ENCODE data around the gene CRIP1. TPM values are rescaled to one million over a fixed set of nuclear protein-coding genes. Genes with fewer than 3 reads are reported as not detected.

The CRIP1 gene
- total RNA-seq, 4 donors from 2014 or later = 8.2 to 35.6 (median 24.7) TPM

DNA sequence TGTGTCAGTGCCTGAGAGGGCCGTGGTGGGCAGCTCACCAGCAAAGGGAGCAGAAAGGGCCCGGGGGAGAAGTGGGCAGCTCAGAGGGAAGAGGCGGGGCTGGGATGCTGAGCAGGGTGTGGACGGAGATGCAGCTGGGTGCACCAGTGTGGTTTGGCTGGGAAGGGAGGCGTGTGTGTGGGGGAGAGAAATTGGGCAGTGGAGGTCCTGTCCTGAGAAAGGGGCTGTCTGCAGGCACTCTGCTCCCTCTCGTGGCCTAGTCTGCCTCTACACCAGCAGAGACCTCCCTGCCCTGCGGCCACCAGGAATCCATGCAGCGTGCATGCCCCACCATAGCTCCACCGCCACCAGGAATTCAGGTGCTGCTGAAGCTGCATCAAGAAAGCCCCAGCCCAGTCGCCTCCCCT, 46.1 kb downstream of the CRIP1 start:
- peak in 1 of 6 experiments; percentile 11 for TF ChIP-seq CTCF (IDR thresholded peaks at IDR 0.05)
- TF ChIP-seq POLR2A (IDR thresholded peaks at IDR 0.05) = no peak
- no peak for DNase-seq
- WGBS, 2 donors = 42 to 54% methylated on average over 4 to 7 of the region's 10 CpGs

DNA sequence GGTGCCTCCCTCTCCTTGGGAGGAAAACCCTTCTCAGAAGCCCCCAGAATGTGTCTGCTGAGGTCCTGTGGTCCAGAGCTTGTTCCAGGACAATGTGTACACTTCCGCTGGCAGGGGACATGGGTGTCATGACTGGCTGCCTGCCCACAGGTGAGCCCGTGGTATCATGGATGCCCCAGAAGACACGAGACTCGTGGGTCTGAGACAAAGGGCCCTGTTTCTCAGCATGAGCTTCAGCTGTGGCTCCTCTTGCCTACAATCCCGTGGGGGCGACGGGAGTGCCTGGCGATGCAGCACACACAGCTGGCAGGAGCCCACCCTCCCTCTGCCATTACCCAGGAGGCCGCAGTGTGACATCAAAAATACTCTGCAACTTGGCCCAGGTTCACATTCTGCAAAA, 46.7 kb downstream of the CRIP1 start:
- H3K36me3 ChIP-seq = no peaks in the 10 kb centered on the region
- WGBS, 2 donors = 80 to 97% methylated on average over 5 to 8 of the region's 9 CpGs
- no peak for DNase-seq
- no peaks in the 10 kb centered on the region for H3K9me3 ChIP-seq
- H3K4me1 ChIP-seq = peaks cover 4 to 22% (median 5%) of the 10 kb centered on the region in 3 donors
- TF ChIP-seq POLR2A (IDR thresholded peaks at IDR 0.05) (no peak), CTCF (IDR thresholded peaks at IDR 0.05) (no peak)
- intact Hi-C loops (cut with DNase I) = no loop called here
- no peak overlapping the region for H3K4me3 ChIP-seq
- H3K27ac ChIP-seq = no peak overlapping the region
- peaks cover 0 to 63% (median 0%) of the 10 kb centered on the region in 4 donors for H3K27me3 ChIP-seq

More for the DNA sequence above, 46.1 kb downstream of the CRIP1 start:
- H3K36me3 ChIP-seq = no peaks in the 10 kb centered on the region
- no peaks in the 10 kb centered on the region for H3K9me3 ChIP-seq
- intact Hi-C loops (cut with DNase I) = no loop called here
- peaks cover 0 to 62% (median 0%) of the 10 kb centered on the region in 4 donors for H3K27me3 ChIP-seq
- H3K27ac ChIP-seq = no peak overlapping the region
- H3K4me1 ChIP-seq = peaks cover 8 to 24% (median 10%) of the 10 kb centered on the region in 3 donors
- no peak overlapping the region for H3K4me3 ChIP-seq

- Histone ChIP-seq H3K9me3 (no peaks in the 10 kb centered on the region), H3K4me1 (peaks cover 0 to 16% (median 2%) of the 10 kb centered on the region in 3 donors), H3K27ac (no peak overlapping the region), H3K27me3 (peaks cover 0 to 64% (median 0%) of the 10 kb centered on the region in 4 donors), H3K4me3 (no peak overlapping the region), H3K36me3 (no peaks in the 10 kb centered on the region)
- intact Hi-C loops (cut with DNase I) = no loop called here
- 66 to 75% methylated on average over 18 of the region's 21 CpGs for WGBS, 2 donors
- no peak for DNase-seq
- no peak for TF ChIP-seq CTCF (IDR thresholded peaks at IDR 0.05)
- TF ChIP-seq POLR2A (IDR thresholded peaks at IDR 0.05) = no peak
Observed at GRCh38 chr14:105533811-105534498, 47.3 kb downstream of the CRIP1 start.

DNA sequence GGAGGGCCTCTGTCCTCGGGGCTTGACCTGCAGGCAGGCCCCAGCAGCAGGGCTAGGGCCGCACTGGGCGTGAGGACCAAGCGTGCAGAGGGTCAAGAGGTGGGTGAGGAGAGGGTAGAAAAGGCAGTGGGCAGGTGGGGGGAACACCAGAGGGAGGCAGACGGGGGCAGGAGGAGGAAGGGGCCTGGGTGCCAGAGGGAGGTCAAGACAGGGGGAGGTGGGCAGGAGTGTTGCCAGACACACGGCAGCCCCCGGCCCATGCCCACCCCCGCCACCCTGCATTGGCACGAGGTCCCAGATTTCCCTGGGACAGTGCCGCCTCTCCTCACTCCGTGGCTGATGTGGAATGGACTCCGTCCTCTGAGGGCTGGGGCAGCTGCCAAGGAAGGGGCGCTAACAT, 47.9 kb downstream of the CRIP1 start:
- H3K36me3 ChIP-seq = no peaks in the 10 kb centered on the region
- H3K9me3 ChIP-seq = no peaks in the 10 kb centered on the region
- no peak overlapping the region for H3K27ac ChIP-seq
- 53 to 61% methylated on average over 9 of the region's 13 CpGs for WGBS, 2 donors
- intact Hi-C loops (cut with DNase I) = no loop called here
- no peak overlapping the region for H3K4me3 ChIP-seq
- H3K27me3 ChIP-seq = peaks cover 0 to 60% (median 0%) of the 10 kb centered on the region in 4 donors
- no peak for TF ChIP-seq POLR2A (IDR thresholded peaks at IDR 0.05)
- no peak for TF ChIP-seq CTCF (IDR thresholded peaks at IDR 0.05)
- DNase-seq = no peak
- H3K4me1 ChIP-seq = peaks cover 0 to 10% (median 0%) of the 10 kb centered on the region in 3 donors

DNA sequence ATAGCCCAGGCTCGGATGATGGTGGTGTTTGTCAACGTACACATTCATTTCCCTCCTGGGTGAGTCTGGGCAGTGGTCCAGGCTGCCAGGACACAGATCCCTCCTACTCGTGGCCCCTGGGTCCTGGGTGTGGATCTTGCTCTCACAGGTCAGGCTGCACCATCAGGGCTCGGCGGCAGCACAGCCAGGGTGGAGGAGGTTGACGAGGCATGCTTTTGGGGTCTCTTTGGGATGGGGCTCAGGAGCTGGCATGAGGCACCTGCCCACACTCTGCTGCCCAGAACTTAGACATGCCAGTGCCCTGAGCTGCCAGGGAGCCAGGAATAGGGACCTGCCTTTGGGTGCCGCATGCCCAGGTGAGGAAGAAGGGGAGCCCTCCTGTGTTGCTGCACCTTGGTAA, 49.4 kb downstream of the CRIP1 start:
- TF ChIP-seq POLR2A (IDR thresholded peaks at IDR 0.05) (no peak), CTCF (IDR thresholded peaks at IDR 0.05) (no peak)
- no peak for DNase-seq
- 90% methylated on average over 1 of the region's 7 CpGs; no CpG with 5 or more reads in 1 of the 2 donors for WGBS, 2 donors
- Histone ChIP-seq H3K27ac (no peak overlapping the region), H3K4me1 (peaks cover 0 to 6% (median 0%) of the 10 kb centered on the region in 3 donors), H3K36me3 (no peaks in the 10 kb centered on the region), H3K4me3 (no peak overlapping the region), H3K9me3 (no peaks in the 10 kb centered on the region), H3K27me3 (peaks cover 0 to 56% (median 0%) of the 10 kb centered on the region in 4 donors)
- intact Hi-C loops (cut with DNase I) = no loop called here

Measured in esophagus squamous epithelium (tissue), 5 donors.